Thoracic aorta (tissue), 2 donors: ENCODE measurements around the gene DCPS. TPM values are rescaled to one million over a fixed set of nuclear protein-coding genes. Genes with fewer than 3 reads are reported as not detected.

Experiments used
- ATAC-seq: fragments of 150-250 bp; one replicate; pipeline ENCODE4 v1.8.0; 2017; ENCODE audit warnings: low read depth; ENCODE audit not compliant: insufficient number of reproducible peaks, low FRiP score
- DNase-seq: peaks from one replicate; pipeline ENCODE4 v3.0.0-alpha.2; 2020; ENCODE audit warnings: low spot score
- H3K27ac ChIP-seq, 2 donors: fragments of 200-600 bp; sonication (generic); 1 replicate in 1 of 2; 2 replicates in 1 of 2; pipeline ENCODE4 v1.5.1; 2016; ENCODE audit warnings: mild to moderate bottlenecking in 2 of 2, moderate library complexity in 2 of 2
- H3K27me3 ChIP-seq: fragments of 200-600 bp; sonication (generic); replicated peaks from 2 replicates; pipeline ENCODE4 v1.6.0; 2016; ENCODE audit warnings: mild to moderate bottlenecking; ENCODE audit not compliant: insufficient read depth
- H3K36me3 ChIP-seq: fragments of 200-600 bp; sonication (generic); one replicate; pipeline ENCODE4 v1.5.1; 2016
- H3K4me1 ChIP-seq, 2 donors: fragments of 200-600 bp; sonication (generic); 1 replicate in 1 of 2; 2 replicates in 1 of 2; pipeline versions ENCODE4 v1.5.1 to v1.6.0; 2016; ENCODE audit warnings: low read depth in 2 of 2, mild to moderate bottlenecking in 1 of 2; ENCODE audit not compliant: control insufficient read depth in 1 of 2
- H3K4me3 ChIP-seq: fragments of 200-600 bp; sonication (generic); 2 replicates; pipeline ENCODE4 v1.5.1; 2016; ENCODE audit warnings: mild to moderate bottlenecking
- H3K9me3 ChIP-seq: fragments of 200-600 bp; sonication (generic); 2 replicates; pipeline ENCODE4 v1.5.1; 2016
- total RNA-seq, 2 donors: library from RNA; depleted of rRNA; stranded (reverse); fragments of >200 nt; gene quantifications; one replicate each; pipeline versions ENCODE4 v1.1.0 to v1.2.3, GENCODE V29; 2016
- TF ChIP-seq, protein P1 (sequence below): fragments of 200-600 bp; sonication (generic); IDR thresholded peaks from one replicate; pipeline ENCODE4 v1.5.1; 2019; ENCODE audit warnings: antibody characterized with exemption

DCPS gene
- total RNA-seq, 2 donors from 2014 or later, result 8.4 to 9.7 TPM

DNA sequence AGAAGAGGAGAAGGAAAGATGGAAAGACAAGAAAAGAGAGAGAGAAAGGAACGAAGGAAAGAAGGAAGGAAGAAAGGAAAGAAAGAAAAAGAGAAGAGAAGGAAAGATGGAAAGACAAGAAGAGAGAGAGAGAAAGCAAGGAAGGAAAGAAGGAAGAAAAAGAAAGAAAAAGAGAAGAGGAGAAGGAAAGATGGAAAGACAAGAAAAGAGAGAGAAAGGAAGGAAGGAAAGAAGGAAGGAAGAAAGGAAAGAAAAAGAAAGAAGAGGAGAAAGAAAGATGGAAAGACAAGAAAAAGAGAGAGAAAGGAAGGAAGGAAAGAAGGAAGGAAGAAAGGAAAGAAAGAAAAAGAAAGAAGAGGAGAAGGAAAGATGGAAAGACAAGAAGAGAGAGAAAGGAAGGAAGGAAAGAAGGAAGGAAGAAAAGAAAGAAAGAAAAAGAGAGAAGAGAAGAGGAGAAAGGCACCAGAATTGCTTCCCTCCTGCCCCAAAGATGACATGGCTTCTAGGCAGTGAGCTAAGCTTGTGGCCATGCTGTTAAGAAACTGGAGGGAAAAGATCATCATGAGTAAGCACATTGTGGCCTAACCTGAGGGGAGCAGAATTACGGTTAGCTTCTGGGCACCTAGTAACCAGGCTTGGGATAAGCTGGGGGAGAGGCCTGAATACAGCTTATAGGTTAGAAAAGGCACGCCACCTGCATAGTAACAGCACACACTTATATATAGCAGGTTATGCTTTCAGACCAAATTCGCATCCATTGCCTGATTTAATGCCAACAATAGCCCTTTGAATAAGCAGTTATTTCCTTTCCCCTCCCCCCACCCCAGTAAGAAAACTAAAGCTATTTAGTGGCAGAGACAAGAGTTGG lies 49.3 kb downstream of the DCPS start:
- TF ChIP-seq, protein P1, sequence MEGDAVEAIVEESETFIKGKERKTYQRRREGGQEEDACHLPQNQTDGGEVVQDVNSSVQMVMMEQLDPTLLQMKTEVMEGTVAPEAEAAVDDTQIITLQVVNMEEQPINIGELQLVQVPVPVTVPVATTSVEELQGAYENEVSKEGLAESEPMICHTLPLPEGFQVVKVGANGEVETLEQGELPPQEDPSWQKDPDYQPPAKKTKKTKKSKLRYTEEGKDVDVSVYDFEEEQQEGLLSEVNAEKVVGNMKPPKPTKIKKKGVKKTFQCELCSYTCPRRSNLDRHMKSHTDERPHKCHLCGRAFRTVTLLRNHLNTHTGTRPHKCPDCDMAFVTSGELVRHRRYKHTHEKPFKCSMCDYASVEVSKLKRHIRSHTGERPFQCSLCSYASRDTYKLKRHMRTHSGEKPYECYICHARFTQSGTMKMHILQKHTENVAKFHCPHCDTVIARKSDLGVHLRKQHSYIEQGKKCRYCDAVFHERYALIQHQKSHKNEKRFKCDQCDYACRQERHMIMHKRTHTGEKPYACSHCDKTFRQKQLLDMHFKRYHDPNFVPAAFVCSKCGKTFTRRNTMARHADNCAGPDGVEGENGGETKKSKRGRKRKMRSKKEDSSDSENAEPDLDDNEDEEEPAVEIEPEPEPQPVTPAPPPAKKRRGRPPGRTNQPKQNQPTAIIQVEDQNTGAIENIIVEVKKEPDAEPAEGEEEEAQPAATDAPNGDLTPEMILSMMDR, result no peak
- no peak for ATAC-seq
- Histone ChIP-seq H3K4me3 (no peak overlapping the region), H3K36me3 (no peaks in the 10 kb centered on the region), H3K4me1 (peaks cover 46 to 81% of the 10 kb centered on the region in 2 donors), H3K27ac (peak overlapping the region; percentile 6 to 66), H3K9me3 (no peaks in the 10 kb centered on the region), H3K27me3 (no peaks in the 10 kb centered on the region)
- no peak for DNase-seq

DNA sequence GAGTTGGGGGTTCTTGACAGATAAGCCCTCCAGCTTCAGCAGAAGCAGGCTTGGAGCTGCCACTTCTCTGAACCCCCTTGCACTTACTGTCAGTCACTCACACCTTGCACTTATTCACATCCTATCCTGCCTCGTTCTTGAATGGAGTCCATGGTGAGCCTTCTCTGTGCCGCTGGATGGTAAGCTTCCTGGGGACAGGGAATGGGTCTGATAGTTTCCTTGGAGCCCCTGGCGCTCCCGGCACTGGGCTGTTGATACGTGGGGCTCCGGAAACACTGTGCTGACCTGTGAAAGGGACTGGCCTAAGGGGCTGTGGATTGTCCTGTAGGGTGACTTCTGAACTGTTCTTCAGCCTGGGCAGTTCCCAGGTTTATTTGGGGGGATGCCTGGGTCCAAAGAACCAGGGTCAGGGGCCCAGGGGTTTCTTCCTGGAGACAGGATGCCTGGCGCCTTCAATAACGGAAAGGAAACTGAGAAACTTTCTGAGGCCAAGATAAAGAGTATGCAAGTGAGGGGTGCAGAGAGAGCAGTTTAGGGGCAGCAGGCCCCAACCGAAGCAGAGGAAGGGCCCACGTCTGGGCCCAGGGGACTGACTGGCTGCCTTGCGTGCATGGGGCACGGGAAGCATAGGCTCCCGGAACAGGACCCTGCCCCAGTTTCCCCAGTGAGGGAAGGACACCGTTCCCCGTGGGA lies 50.9 kb downstream of the DCPS start:
- H3K27ac ChIP-seq, result peak overlapping the region; percentile 51 to 81
- no peak for ATAC-seq
- TF ChIP-seq, protein P1, result no peak
- no peaks in the 10 kb centered on the region for H3K27me3 ChIP-seq
- H3K4me1 ChIP-seq, result peaks cover 35 to 84% of the 10 kb centered on the region in 2 donors
- no peaks in the 10 kb centered on the region for H3K36me3 ChIP-seq
- DNase-seq, result no peak
- no peaks in the 10 kb centered on the region for H3K9me3 ChIP-seq
- H3K4me3 ChIP-seq, result peak overlapping the region; percentile 81

DNA sequence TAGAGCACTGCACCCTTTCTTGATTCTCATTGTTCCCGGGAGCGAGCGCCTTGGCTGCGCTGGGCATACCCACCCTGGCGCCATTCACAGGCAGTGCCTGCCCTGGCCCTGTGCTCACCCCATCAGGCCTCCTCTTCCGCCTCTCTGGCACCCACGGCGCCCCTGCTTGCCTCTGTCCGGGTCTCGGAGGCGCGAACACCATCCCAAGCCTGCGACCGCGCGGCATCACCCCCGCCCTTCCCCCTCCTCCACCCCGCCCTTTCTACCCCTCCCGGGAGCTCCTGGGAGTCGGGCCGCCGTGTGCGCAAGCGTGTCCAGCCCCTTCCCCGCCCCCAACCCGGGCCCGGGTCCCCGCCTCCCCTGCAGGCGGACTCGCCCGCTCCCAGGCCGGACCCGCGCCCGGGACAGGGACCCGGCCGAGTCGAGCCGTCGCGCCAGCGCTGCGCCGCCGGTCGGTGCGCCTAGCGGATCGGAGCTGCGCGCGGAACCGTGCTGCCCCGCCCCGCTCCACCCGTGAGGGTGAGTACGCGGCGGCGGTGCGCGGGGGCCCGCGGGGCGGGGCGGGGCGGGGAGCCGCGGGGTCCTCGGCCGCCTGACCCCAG lies 51.6 kb downstream of the DCPS start, which contains the start of gene ST3GAL4:
Gene ST3GAL4 (plus strand): TSS at position 363 of the 602 bp plus-strand sequence. CDS start 50,470 bp downstream, outside the sequence.
- no peak for ATAC-seq

DNA sequence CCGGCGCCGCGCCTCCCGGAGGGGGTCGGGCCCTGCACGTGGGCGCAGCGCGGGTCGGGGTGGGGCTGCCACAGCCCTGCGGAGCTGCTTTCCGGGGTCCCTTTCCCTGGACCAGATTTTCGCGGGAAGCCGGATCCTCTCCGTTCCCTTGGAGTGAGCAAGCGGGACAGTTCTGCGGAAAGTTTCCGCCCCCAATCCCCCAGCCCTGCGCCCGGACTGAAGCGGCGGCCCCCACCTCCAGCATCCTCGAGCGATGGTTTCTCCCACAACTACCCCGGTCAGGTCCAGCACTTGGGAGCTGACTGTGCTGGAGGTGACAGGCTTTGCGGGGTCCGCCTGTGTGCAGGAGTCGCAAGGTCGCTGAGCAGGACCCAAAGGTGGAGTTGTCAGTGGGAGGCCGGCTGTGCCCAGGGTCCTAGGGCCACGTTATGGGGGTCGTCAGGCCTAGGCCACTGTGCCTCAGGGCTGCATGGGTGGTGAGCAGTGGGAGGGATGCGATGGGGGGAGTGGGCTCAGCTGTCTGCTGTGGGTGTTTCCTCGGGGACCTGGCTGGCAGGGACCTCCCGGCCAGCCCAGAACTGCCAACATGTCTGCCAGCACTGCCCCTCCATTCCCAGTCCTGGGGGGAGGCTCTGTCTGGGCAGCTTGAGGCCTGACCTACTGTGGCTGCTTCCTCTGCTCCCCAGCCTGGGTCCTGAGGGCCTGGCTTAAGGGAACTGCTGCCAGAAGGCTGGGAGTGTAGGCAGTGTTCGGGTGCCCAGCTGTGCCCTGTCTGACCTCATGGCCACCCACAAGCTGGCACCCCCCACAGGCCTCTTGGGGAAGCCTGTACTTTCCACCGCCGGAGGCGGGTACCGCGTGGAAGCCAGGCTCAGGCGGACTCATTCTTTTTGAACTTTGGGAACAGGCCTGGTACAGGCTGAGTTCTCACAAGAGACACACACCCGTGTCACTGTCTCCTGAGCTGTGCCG lies 52.4 kb downstream of the DCPS start:
- Histone ChIP-seq H3K4me3 (peak overlapping the region; percentile 81), H3K4me1 (peaks cover 37 to 75% of the 10 kb centered on the region in 2 donors), H3K27ac (peak overlapping the region; percentile 46 to 81), H3K27me3 (no peaks in the 10 kb centered on the region), H3K36me3 (no peaks in the 10 kb centered on the region), H3K9me3 (no peaks in the 10 kb centered on the region)
- TF ChIP-seq, protein P1, result no peak
- ATAC-seq (no peak), DNase-seq (no peak)

More for the DNA sequence above, 51.6 kb downstream of the DCPS start, which contains the start of gene ST3GAL4:
- H3K27me3 ChIP-seq, result no peaks in the 10 kb centered on the region
- TF ChIP-seq, protein P1, result no peak
- peak within 1 kb of the TSS; percentile 51 to 81 for H3K27ac ChIP-seq
- no peaks in the 10 kb centered on the region for H3K36me3 ChIP-seq
- peak within 1 kb of the TSS; percentile 81 for H3K4me3 ChIP-seq
- no peaks in the 10 kb centered on the region for H3K9me3 ChIP-seq
- H3K4me1 ChIP-seq, result peaks cover 38 to 83% of the 10 kb centered on the region in 2 donors
- DNase-seq, result no peak
